GM12878 (cell line): ENCODE measurements around the gene DMD. TPM values are rescaled to one million over a fixed set of nuclear protein-coding genes. Genes with fewer than 3 reads are reported as not detected.

ENCODE experiments used
- ATAC-seq: fragments of 200-7000 bp; cut with Tn5 transposase; 3 replicates; pipeline ENCODE4 v1.9.1; 2020; ENCODE audit warnings: mild to moderate bottlenecking, moderate library complexity
- BruUV-seq: library from RNA; stranded (reverse); fragments of 400-500 nt; replicated peaks from 2 replicates; lab custom pipeline; 2021; lab: Mats Ljungman, UMichigan
- CTCF ChIA-PET: fragments of 300-600 bp; sonication (Branson Sonifier 250); formaldehyde crosslinking; extraction: SDS; loops from one replicate; lab custom pipeline; 2021; ENCODE audit warnings: inconsistent platforms; lab: Yijun Ruan, JAX
- POLR2A ChIA-PET: fragments of 350-600 bp; formaldehyde crosslinking; extraction: SDS; loops from one replicate; lab custom pipeline; 2021; ENCODE audit warnings: inconsistent platforms; lab: Charles Lee
- RAD21 ChIA-PET: fragments of 300-600 bp; sonication (Branson Sonifier 250); formaldehyde crosslinking; loops from one replicate; lab custom pipeline; 2023; ENCODE audit warnings: antibody characterized with exemption; ENCODE audit not compliant: unreplicated experiment; lab: Charles Lee
- SMC1A ChIA-PET: fragments of 300-600 bp; sonication (Branson Sonifier 250); formaldehyde crosslinking; loops from one replicate; lab custom pipeline; 2023; ENCODE audit not compliant: unreplicated experiment, uncharacterized antibody; lab: Charles Lee
- DNase-seq: peaks from one replicate; pipeline ENCODE4 v3.0.0-alpha.2; 2011; ENCODE audit warnings: low read depth, low spot score
- FAIRE-seq: peaks from 3 replicates; lab custom pipeline; 2011; peaks lifted over from hg19 to GRCh38; lab: Jason Lieb, UNC
- H2AFZ ChIP-seq: 2 replicates; pipeline ENCODE4 v1.6.0; 2011; ENCODE audit warnings: low read depth, low read length, control low read depth; ENCODE audit not compliant: control insufficient read depth
- H3K27ac ChIP-seq: 2 replicates; pipeline ENCODE4 v1.5.1; 2011; ENCODE audit warnings: control low read depth; ENCODE audit not compliant: control insufficient read depth, insufficient read depth
- H3K27me3 ChIP-seq, 2 experiments: replicated peaks in 1 of 2; 2 replicates each; pipeline versions ENCODE4 v1.6.0 to v1.6.1; 2011; ENCODE audit warnings: low read length in 1 of 2; ENCODE audit not compliant: control insufficient read depth in 2 of 2, insufficient read depth in 2 of 2
- H3K36me3 ChIP-seq, 2 experiments: 2 replicates each; pipeline ENCODE4 v1.5.1; 2011; ENCODE audit warnings: low read length in 1 of 2; ENCODE audit not compliant: control insufficient read depth in 2 of 2, insufficient read depth in 2 of 2
- H3K4me1 ChIP-seq: 2 replicates; pipeline ENCODE4 v1.6.1; 2011; ENCODE audit warnings: mild to moderate bottlenecking, low read length, moderate library complexity, mixed read lengths; ENCODE audit not compliant: control insufficient read depth, insufficient read depth
- H3K4me2 ChIP-seq: 2 replicates; pipeline ENCODE4 v1.6.0; 2011; ENCODE audit warnings: control low read depth; ENCODE audit not compliant: control insufficient read depth, insufficient read depth
- H3K4me3 ChIP-seq: fragments of 200-600 bp; sonication (generic); 2 replicates; pipeline ENCODE4 v1.5.1; 2016
- H3K79me2 ChIP-seq: 2 replicates; pipeline ENCODE4 v1.6.0; 2011; ENCODE audit warnings: low read length; ENCODE audit not compliant: control insufficient read depth, insufficient read depth
- H3K9ac ChIP-seq: 2 replicates; pipeline ENCODE4 v1.8.0; 2011; ENCODE audit warnings: low read length, control low read depth, mixed read lengths; ENCODE audit not compliant: control insufficient read depth, insufficient read depth
- H3K9me3 ChIP-seq: replicated peaks from 3 replicates; pipeline ENCODE4 v1.5.1; 2011; ENCODE audit warnings: mild to moderate bottlenecking, low read length; ENCODE audit not compliant: control insufficient read depth, insufficient read depth
- H4K20me1 ChIP-seq: 2 replicates; pipeline ENCODE4 v1.6.0; 2011; ENCODE audit not compliant: control insufficient read depth, insufficient read depth
- ATF7 ChIP-seq: fragments of 450-650 bp; IDR thresholded peaks from 2 replicates; pipeline ENCODE4 v1.6.1; 2016; ENCODE audit warnings: low read depth, mild to moderate bottlenecking
- BCL3 ChIP-seq: IDR thresholded peaks from 2 replicates; pipeline ENCODE4 v1.6.1; 2011; ENCODE audit warnings: borderline replicate concordance, low read depth, mild to moderate bottlenecking, moderate library complexity, low read length; ENCODE audit not compliant: insufficient read depth, poor library complexity, severe bottlenecking
- CHD2 ChIP-seq: IDR thresholded peaks from 2 replicates; pipeline ENCODE4 v1.6.1; 2011; ENCODE audit warnings: low read depth, low read length, improper control_type of control experiment, borderline replicate concordance
- FOXM1 ChIP-seq: IDR thresholded peaks from 2 replicates; pipeline ENCODE4 v1.6.1; 2012; ENCODE audit warnings: low read depth, mild to moderate bottlenecking, inconsistent platforms, low read length, moderate library complexity
- MEF2B ChIP-seq: fragments of 450-650 bp; IDR thresholded peaks from 2 replicates; pipeline ENCODE4 v1.6.1; 2018; ENCODE audit warnings: mild to moderate bottlenecking, moderate library complexity; ENCODE audit not compliant: partially characterized antibody, poor library complexity, severe bottlenecking
- POLR2A ChIP-seq: IDR thresholded peaks from 2 replicates; pipeline ENCODE4 v1.6.1; 2011; ENCODE audit warnings: low read depth, mild to moderate bottlenecking, low read length
- POLR2AphosphoS5 ChIP-seq: IDR thresholded peaks from 2 replicates; pipeline ENCODE4 v1.6.1; 2011; ENCODE audit warnings: mild to moderate bottlenecking, low read length, inconsistent platforms
- ZBTB11 ChIP-seq: fragments of 450-650 bp; formaldehyde crosslinking; IDR thresholded peaks from 2 replicates; pipeline ENCODE4 v1.5.0; 2022; ENCODE audit warnings: mild to moderate bottlenecking, missing genetic modification characterization
- WGBS: methylation state at CpG from one replicate; pipeline ENCODE4 v1.1.6; 2016; ENCODE audit warnings: low lambda C conversion rate; ENCODE audit not compliant: insufficient replicate concordance, insufficient coverage; ENCODE audit errors: missing lambda C conversion rate; 5-methylcytosine and 5-hydroxymethylcytosine counted together
- in situ Hi-C: fragments of 300-500 bp; cut with MboI; formaldehyde crosslinking; loops from 9 replicates; pipeline ENCODE4 v1.14.3; 2018; ENCODE audit warnings: mixed read lengths
- intact Hi-C: fragments of 100-400 bp; cut with micrococcal nuclease; formaldehyde crosslinking; loops from one replicate; pipeline ENCODE4 v1.14.2; 2022; ENCODE audit not compliant: unreplicated experiment
- polyA plus RNA-seq, 11 experiments: library from polyadenylated mRNA; depleted of rRNA in 4 of 11; unstranded in 6 of 11; stranded (reverse) in 5 of 11; fragments of >200 nt; fragmentation: Nextera tagmentation in 4 of 11; fragmentation: Illumina TruSeq in 1 of 11; extraction: Ambion mirVana in 4 of 11; extraction: Trizol in 1 of 11; gene quantifications; 1 replicate in 1 of 11; 2 replicates in 10 of 11; pipeline versions ENCODE4 v1.2.1 to v1.2.3, GENCODE V29; 2011 to 2016; ENCODE audit warnings: inconsistent platforms in 2 of 11, missing spikeins in 2 of 11, low read depth in 1 of 11
- total RNA-seq, 4 experiments: library from RNA; depleted of rRNA in 3 of 4; stranded (reverse); fragments of >200 nt in 3 of 4; fragmentation: Illumina TruSeq in 1 of 4; extraction: Trizol in 1 of 4; gene quantifications; 2 replicates each; pipeline versions ENCODE4 v1.2.1 to v1.2.3, GENCODE V29; 2013 to 2021
- TF ChIP-seq, protein P1 (sequence below): IDR thresholded peaks from 2 replicates; pipeline ENCODE4 v1.6.1; 2011; ENCODE audit warnings: low read depth, mild to moderate bottlenecking, low read length, moderate library complexity, borderline replicate concordance; ENCODE audit errors: extremely low read depth

Gene DMD
- total and polyA plus RNA-seq, 10 of the 15 experiments (the other 5 are each of a cell fraction or from before 2014, with no cell fraction given), result 1.4 to 24.3 (median 4.3) TPM

DNA sequence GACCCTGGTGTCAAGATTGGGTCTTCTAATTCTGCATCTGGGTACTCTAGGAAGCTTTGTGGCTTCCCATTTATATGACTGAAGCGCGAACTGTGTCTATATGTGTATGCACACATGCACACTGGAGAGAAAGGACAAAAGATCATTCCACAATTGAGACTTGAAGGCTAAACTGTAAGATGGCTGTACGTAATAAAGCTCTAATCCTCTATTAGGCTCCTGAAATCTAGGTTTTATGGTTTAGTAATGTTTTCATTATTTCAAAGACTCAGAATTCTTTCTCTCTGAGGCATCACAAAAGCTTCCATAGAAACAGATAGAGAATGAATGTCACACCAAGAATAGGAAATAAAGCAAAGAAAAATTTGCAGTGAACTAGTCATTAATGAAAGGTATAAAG is 1818.8 kb downstream of the DMD start (continued):
- no peak for TF ChIP-seq POLR2AphosphoS5

DNA sequence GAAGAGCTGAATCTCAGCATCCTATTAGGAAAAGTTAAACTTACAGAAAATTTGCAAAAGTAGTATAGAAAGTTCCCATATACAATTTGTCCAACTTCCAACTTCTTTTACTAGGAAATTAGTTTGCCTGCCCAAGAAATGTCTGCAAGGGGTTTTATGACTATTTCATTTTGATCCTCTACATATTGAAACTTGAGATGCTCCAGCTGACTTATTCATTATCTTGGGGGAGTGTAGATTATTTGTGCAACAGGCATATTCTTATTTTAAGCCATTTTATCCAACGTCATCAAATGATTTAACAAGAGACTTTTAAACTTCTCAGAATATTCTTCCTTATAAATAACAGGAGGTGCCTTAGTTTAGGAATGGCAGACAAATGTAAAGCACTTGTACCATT is 1822.4 kb downstream of the DMD start:
- no peaks in the 10 kb centered on the region for H3K27me3 ChIP-seq
- DNase-seq, result no peak
- H3K36me3 ChIP-seq, result no peaks in the 10 kb centered on the region
- no peak for FAIRE-seq
- no peaks in the 10 kb centered on the region for H4K20me1 ChIP-seq
- no peaks in the 10 kb centered on the region for H3K79me2 ChIP-seq
- H3K27ac ChIP-seq, result no peak overlapping the region
- RAD21 ChIA-PET, result no interaction called here
- no peak overlapping the region for H3K9ac ChIP-seq
- in situ Hi-C loops, result no loop called here
- H3K4me1 ChIP-seq, result no peaks in the 10 kb centered on the region
- no peak overlapping the region for H3K4me3 ChIP-seq
- H2AFZ ChIP-seq, result no peak overlapping the region
- BruUV-seq, result no TSS peak
- POLR2A ChIA-PET, result no interaction called here
- CTCF ChIA-PET, result no interaction called here
- TF ChIP-seq CHD2, result no peak
- intact Hi-C loops, result no loop called here
- SMC1A ChIA-PET, result no interaction called here
- 0% methylated on average over 1 of the region's 1 CpG for WGBS
- no peak for ATAC-seq
- no peaks in the 10 kb centered on the region for H3K9me3 ChIP-seq
- H3K4me2 ChIP-seq, result no peak overlapping the region

DNA sequence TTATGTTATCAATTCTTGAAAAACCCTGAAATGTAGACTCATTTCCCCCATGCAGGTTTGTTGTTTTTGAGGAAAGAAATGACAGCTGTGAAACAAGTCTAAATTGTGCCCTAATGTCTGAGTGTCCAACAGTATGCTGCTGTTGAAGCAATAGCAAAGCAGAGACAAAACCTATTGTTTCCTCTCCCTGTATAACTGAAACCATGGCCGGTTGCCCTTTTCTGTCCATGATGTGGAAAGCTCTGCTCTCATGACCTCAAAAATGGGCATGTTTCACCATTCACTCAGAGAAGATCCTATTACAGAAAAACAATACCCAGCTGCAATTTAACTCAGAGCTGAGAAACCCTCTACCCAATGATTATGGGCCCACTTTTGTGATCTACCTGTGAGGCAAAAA is 1826.9 kb downstream of the DMD start:
- POLR2A ChIA-PET, result no interaction called here
- no peak overlapping the region for H3K4me3 ChIP-seq
- H3K27ac ChIP-seq, result no peak overlapping the region
- WGBS, result 65% methylated on average over 1 of the region's 1 CpG
- no peak overlapping the region for H3K4me2 ChIP-seq
- H3K79me2 ChIP-seq, result no peaks in the 10 kb centered on the region
- intact Hi-C loops (no loop called here), in situ Hi-C loops (no loop called here)
- CTCF ChIA-PET, result no interaction called here
- TF ChIP-seq POLR2A (no peak), MEF2B (no peak), BCL3 (no peak), FOXM1 (no peak), ATF7 (no peak), ZBTB11 (CRISPR knock-in tag) (no peak)
- TF ChIP-seq, protein P1, sequence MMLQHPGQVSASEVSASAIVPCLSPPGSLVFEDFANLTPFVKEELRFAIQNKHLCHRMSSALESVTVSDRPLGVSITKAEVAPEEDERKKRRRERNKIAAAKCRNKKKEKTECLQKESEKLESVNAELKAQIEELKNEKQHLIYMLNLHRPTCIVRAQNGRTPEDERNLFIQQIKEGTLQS, result no peak
- DNase-seq (no peak), ATAC-seq (no peak), FAIRE-seq (no peak)
- SMC1A ChIA-PET, result no interaction called here
- no TSS peak for BruUV-seq
- H3K36me3 ChIP-seq, result no peaks in the 10 kb centered on the region
- H3K9me3 ChIP-seq, result no peaks in the 10 kb centered on the region
- no peak overlapping the region for H3K9ac ChIP-seq
- no peaks in the 10 kb centered on the region for H3K4me1 ChIP-seq
- RAD21 ChIA-PET, result no interaction called here
- no peak overlapping the region for H2AFZ ChIP-seq
- no peaks in the 10 kb centered on the region for H4K20me1 ChIP-seq
- no peaks in the 10 kb centered on the region for H3K27me3 ChIP-seq
